WTC11 (cell line): ENCODE measurements around the gene LRRC14B. TPM values are rescaled to one million over a fixed set of nuclear protein-coding genes. Genes with fewer than 3 reads are reported as not detected.
A peak's percentile ranks its signal among the peaks of the same experiment; 100 is the strongest.

Source experiments
- ATAC-seq: fragments of 200-7000 bp; cut with Tn5 transposase; 2 replicates; pipeline ENCODE4 v1.10.0; 2021; ENCODE audit warnings: mild to moderate bottlenecking, moderate library complexity
- CTCF ChIA-PET: fragments of 300-600 bp; sonication (Branson Sonifier 250); formaldehyde crosslinking; loops from one replicate; lab custom pipeline; 2021; ENCODE audit warnings: antibody characterized with exemption; lab: Charles Lee
- POLR2A ChIA-PET: fragments of 350-600 bp; sonication (Branson Sonifier 250); formaldehyde crosslinking; loops from one replicate; lab custom pipeline; 2021; ENCODE audit warnings: antibody characterized with exemption; lab: Charles Lee
- DNase-seq: peaks from one replicate; pipeline ENCODE4 v3.0.0; 2021; ENCODE audit warnings: low spot score
- H3K27ac Mint-ChIP-seq: 2 replicates; pipeline ENCODE4 v1.8.0; 2021; ENCODE audit warnings: mixed read lengths
- H3K27me3 Mint-ChIP-seq: 2 replicates; pipeline ENCODE4 v1.8.0; 2021; ENCODE audit warnings: low read depth, mild to moderate bottlenecking, moderate library complexity, mixed read lengths
- H3K36me3 Mint-ChIP-seq: 2 replicates; pipeline ENCODE4 v1.8.0; 2021; ENCODE audit warnings: mixed read lengths
- H3K4me1 Mint-ChIP-seq: 2 replicates; pipeline ENCODE4 v1.8.0; 2022; ENCODE audit warnings: mixed read lengths
- H3K4me3 Mint-ChIP-seq: 2 replicates; pipeline ENCODE4 v1.8.0; 2021; ENCODE audit warnings: mild to moderate bottlenecking, moderate library complexity, mixed read lengths
- H3K9me3 Mint-ChIP-seq: 2 replicates; pipeline ENCODE4 v1.8.0; 2021; ENCODE audit warnings: mixed read lengths
- ATF2 ChIP-seq: sonication (generic); formaldehyde crosslinking; IDR thresholded peaks from 2 replicates; pipeline ENCODE4 v1.8.1; 2022; ENCODE audit warnings: low read depth, missing genetic modification reagents, borderline replicate concordance
- CREB1 ChIP-seq: sonication (generic); formaldehyde crosslinking; IDR thresholded peaks from 2 replicates; pipeline ENCODE4 v1.8.0; 2023; ENCODE audit warnings: mild to moderate bottlenecking, missing genetic modification reagents
- CREM ChIP-seq: sonication (generic); formaldehyde crosslinking; IDR thresholded peaks from 2 replicates; pipeline ENCODE4 v1.8.1; 2022; ENCODE audit warnings: mild to moderate bottlenecking, missing genetic modification reagents, moderate library complexity
- E2F5 ChIP-seq: sonication (generic); formaldehyde crosslinking; IDR thresholded peaks from 2 replicates; pipeline ENCODE4 v1.8.1; 2022; ENCODE audit warnings: mild to moderate bottlenecking, moderate library complexity, missing genetic modification reagents
- ETV6 ChIP-seq: sonication (generic); formaldehyde crosslinking; IDR thresholded peaks from 2 replicates; pipeline ENCODE4 v1.8.1; 2022; ENCODE audit warnings: mild to moderate bottlenecking, missing genetic modification reagents
- GTF2I ChIP-seq: fragments of 250-450 bp; sonication (Bioruptor Pico); conservative IDR thresholded peaks from 2 replicates; pipeline ENCODE4 v1.4.0; 2021; ENCODE audit warnings: mild to moderate bottlenecking
- IRF1 ChIP-seq: sonication (generic); formaldehyde crosslinking; IDR thresholded peaks from 2 replicates; pipeline ENCODE4 v1.8.0; 2023; ENCODE audit warnings: missing genetic modification reagents
- IRF2 ChIP-seq: sonication (generic); formaldehyde crosslinking; IDR thresholded peaks from 2 replicates; pipeline ENCODE4 v1.8.0; 2022; ENCODE audit warnings: low read depth, missing genetic modification reagents, borderline replicate concordance
- KAT7 ChIP-seq: sonication (generic); formaldehyde crosslinking; IDR thresholded peaks from 2 replicates; pipeline ENCODE4 v1.8.1; 2023; ENCODE audit warnings: missing genetic modification reagents, mild to moderate bottlenecking, borderline replicate concordance
- NFATC4 ChIP-seq: fragments of 250-450 bp; sonication (Bioruptor Pico); IDR thresholded peaks from 2 replicates; pipeline ENCODE4 v1.9.0; 2021; ENCODE audit warnings: mild to moderate bottlenecking
- NFE2L1 ChIP-seq: sonication (generic); formaldehyde crosslinking; IDR thresholded peaks from 2 replicates; pipeline ENCODE4 v1.8.1; 2023; ENCODE audit warnings: missing genetic modification reagents
- NFYB ChIP-seq: sonication (generic); formaldehyde crosslinking; conservative IDR thresholded peaks from 2 replicates; pipeline ENCODE4 v1.8.0; 2022; ENCODE audit warnings: low read depth, missing genetic modification reagents
- RELA ChIP-seq: sonication (generic); formaldehyde crosslinking; IDR thresholded peaks from 2 replicates; pipeline ENCODE4 v1.8.1; 2022; ENCODE audit warnings: missing genetic modification reagents, mild to moderate bottlenecking, borderline replicate concordance
- SMAD4 ChIP-seq: sonication (generic); formaldehyde crosslinking; IDR thresholded peaks from 2 replicates; pipeline ENCODE4 v1.8.0; 2022; ENCODE audit warnings: mild to moderate bottlenecking, missing genetic modification reagents
- SP1 ChIP-seq: sonication (generic); formaldehyde crosslinking; conservative IDR thresholded peaks from 2 replicates; pipeline ENCODE4 v1.8.1; 2022; ENCODE audit warnings: missing genetic modification reagents
- ZNF281 ChIP-seq: sonication (generic); formaldehyde crosslinking; IDR thresholded peaks from 2 replicates; pipeline ENCODE4 v1.8.0; 2023; ENCODE audit warnings: mild to moderate bottlenecking, missing genetic modification reagents
- total RNA-seq: library from RNA; stranded (reverse); gene quantifications from 3 replicates; pipeline ENCODE4 v1.2.3, GENCODE V29; 2021
- TF ChIP-seq, protein P1 (sequence below): sonication (generic); formaldehyde crosslinking; IDR thresholded peaks from 2 replicates; pipeline ENCODE4 v1.8.0; 2022; ENCODE audit warnings: mild to moderate bottlenecking, missing genetic modification reagents
- TF ChIP-seq, protein P2 (sequence below): sonication (generic); formaldehyde crosslinking; IDR thresholded peaks from 2 replicates; pipeline ENCODE4 v1.8.1; 2022; ENCODE audit warnings: mild to moderate bottlenecking, missing genetic modification reagents, moderate library complexity, borderline replicate concordance
- TF ChIP-seq, protein P3 (sequence below): sonication (generic); formaldehyde crosslinking; IDR thresholded peaks from 2 replicates; pipeline ENCODE4 v1.8.0; 2022; ENCODE audit warnings: mild to moderate bottlenecking, missing genetic modification reagents

LRRC14B gene
- total RNA-seq, 1 experiment from 2014 or later: not detected

- TF ChIP-seq, protein P1, sequence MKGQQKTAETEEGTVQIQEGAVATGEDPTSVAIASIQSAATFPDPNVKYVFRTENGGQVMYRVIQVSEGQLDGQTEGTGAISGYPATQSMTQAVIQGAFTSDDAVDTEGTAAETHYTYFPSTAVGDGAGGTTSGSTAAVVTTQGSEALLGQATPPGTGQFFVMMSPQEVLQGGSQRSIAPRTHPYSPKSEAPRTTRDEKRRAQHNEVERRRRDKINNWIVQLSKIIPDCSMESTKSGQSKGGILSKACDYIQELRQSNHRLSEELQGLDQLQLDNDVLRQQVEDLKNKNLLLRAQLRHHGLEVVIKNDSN: no peak
- no peak for TF ChIP-seq RELA
These were observed 33.5 kb upstream of the LRRC14B start (continued) for GRCh38 chr5:157801-158200.

- Mint-ChIP-seq H3K36me3 (peaks cover 59% of the 10 kb centered on the region), H3K9me3 (peaks cover 2% of the 10 kb centered on the region), H3K27ac (peak overlapping the region; percentile 90), H3K4me3 (no peak overlapping the region), H3K27me3 (no peaks in the 10 kb centered on the region), H3K4me1 (peaks cover 13% of the 10 kb centered on the region)
- no peak for ATAC-seq
- no peak for DNase-seq
- TF ChIP-seq CREM (CRISPR knock-in tag) (no peak), SP1 (CRISPR knock-in tag) (no peak), ZNF281 (CRISPR knock-in tag) (no peak), NFATC4 (no peak), KAT7 (CRISPR knock-in tag) (no peak), NFE2L1 (CRISPR knock-in tag) (no peak), SMAD4 (no peak), ATF2 (CRISPR knock-in tag) (no peak), E2F5 (no peak)
- TF ChIP-seq, protein P2, sequence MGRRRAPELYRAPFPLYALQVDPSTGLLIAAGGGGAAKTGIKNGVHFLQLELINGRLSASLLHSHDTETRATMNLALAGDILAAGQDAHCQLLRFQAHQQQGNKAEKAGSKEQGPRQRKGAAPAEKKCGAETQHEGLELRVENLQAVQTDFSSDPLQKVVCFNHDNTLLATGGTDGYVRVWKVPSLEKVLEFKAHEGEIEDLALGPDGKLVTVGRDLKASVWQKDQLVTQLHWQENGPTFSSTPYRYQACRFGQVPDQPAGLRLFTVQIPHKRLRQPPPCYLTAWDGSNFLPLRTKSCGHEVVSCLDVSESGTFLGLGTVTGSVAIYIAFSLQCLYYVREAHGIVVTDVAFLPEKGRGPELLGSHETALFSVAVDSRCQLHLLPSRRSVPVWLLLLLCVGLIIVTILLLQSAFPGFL (CRISPR knock-in tag): no peak
- ChIA-PET POLR2A (no interaction called here), CTCF (interaction anchor here (0.9 kb wide), 1 partner anchor 10 kb away, joined by 3 read pairs; no protein-coding TSS in a partner anchor)
These were observed 32.4 kb upstream of the LRRC14B start for GRCh38 chr5:158807-159447.

GRCh38 chr5:159448-160172 lies 31.7 kb upstream of the LRRC14B start:
- Mint-ChIP-seq H3K27me3 (no peaks in the 10 kb centered on the region), H3K4me1 (peaks cover 13% of the 10 kb centered on the region), H3K9me3 (peaks cover 9% of the 10 kb centered on the region), H3K36me3 (peaks cover 59% of the 10 kb centered on the region), H3K27ac (peak overlapping the region; percentile 90), H3K4me3 (no peak overlapping the region)
- POLR2A ChIA-PET: no interaction called here
- no peak for DNase-seq
- CTCF ChIA-PET: interaction anchor here (0.9 kb wide), 1 partner anchor 10 kb away, joined by 3 read pairs; no protein-coding TSS in a partner anchor
- no peak for ATAC-seq
- no peak for TF ChIP-seq NFYB (CRISPR knock-in tag)
- TF ChIP-seq, protein P3, sequence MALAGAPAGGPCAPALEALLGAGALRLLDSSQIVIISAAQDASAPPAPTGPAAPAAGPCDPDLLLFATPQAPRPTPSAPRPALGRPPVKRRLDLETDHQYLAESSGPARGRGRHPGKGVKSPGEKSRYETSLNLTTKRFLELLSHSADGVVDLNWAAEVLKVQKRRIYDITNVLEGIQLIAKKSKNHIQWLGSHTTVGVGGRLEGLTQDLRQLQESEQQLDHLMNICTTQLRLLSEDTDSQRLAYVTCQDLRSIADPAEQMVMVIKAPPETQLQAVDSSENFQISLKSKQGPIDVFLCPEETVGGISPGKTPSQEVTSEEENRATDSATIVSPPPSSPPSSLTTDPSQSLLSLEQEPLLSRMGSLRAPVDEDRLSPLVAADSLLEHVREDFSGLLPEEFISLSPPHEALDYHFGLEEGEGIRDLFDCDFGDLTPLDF (CRISPR knock-in tag): no peak
- no peak for TF ChIP-seq IRF1
- no peak for TF ChIP-seq KAT7 (CRISPR knock-in tag)
- no peak for TF ChIP-seq SP1 (CRISPR knock-in tag)
- TF ChIP-seq ZNF281 (CRISPR knock-in tag): no peak
- no peak for TF ChIP-seq NFATC4
- TF ChIP-seq ETV6 (CRISPR knock-in tag): no peak
- TF ChIP-seq GTF2I (CRISPR knock-in tag): no peak
- TF ChIP-seq CREB1 (CRISPR knock-in tag): no peak
- TF ChIP-seq IRF2: no peak
